CD4-positive, alpha-beta T cell (primary cell): ENCODE results near the gene RHOD. TPM values are rescaled to one million over a fixed set of nuclear protein-coding genes. Genes with fewer than 3 reads are reported as not detected.
A peak's percentile ranks its signal among the peaks of the same experiment; 100 is the strongest.

Experiments
- ATAC-seq: fragments of 200-7000 bp; cut with Tn5 transposase; one replicate; pipeline ENCODE4 v1.10.0; 2022; ENCODE audit warnings: mild to moderate bottlenecking; ENCODE audit not compliant: poor library complexity
- CTCF ChIA-PET: fragments of 350-600 bp; sonication (Branson Sonifier 250); formaldehyde crosslinking; loops from one replicate; lab custom pipeline; 2021; ENCODE audit warnings: antibody characterized with exemption, inconsistent platforms; lab: Charles Lee
- POLR2A ChIA-PET: fragments of 350-600 bp; sonication (Branson Sonifier 250); formaldehyde crosslinking; loops from one replicate; lab custom pipeline; 2021; ENCODE audit warnings: antibody characterized with exemption, inconsistent platforms; lab: Charles Lee
- DNase-seq, 14 experiments: peaks; one replicate each; pipeline ENCODE4 v3.0.0-alpha.2; 2013 to 2020; ENCODE audit warnings: mixed read lengths in 2 of 14
- H3K27ac ChIP-seq, 2 donors: one replicate each; pipeline versions ENCODE4 v1.5.1 to v1.7.0; 2013; ENCODE audit warnings: low read length in 2 of 2, low read depth in 1 of 2, mild to moderate bottlenecking in 1 of 2
- H3K27me3 ChIP-seq, 2 experiments: 1 replicate in 1 of 2; 2 replicates in 1 of 2; pipeline versions ENCODE4 v1.6.1 to v1.7.0; 2013; ENCODE audit warnings: low read length in 2 of 2, control low read depth in 1 of 2, mild to moderate bottlenecking in 1 of 2, moderate library complexity in 1 of 2; ENCODE audit not compliant: insufficient read depth in 2 of 2, control insufficient read depth in 1 of 2
- H3K36me3 ChIP-seq: one replicate; pipeline ENCODE4 v1.6.1; 2013; ENCODE audit warnings: low read length, control low read depth; ENCODE audit not compliant: insufficient read depth
- H3K4me1 ChIP-seq: one replicate; pipeline ENCODE4 v1.6.1; 2013; ENCODE audit warnings: low read length, control low read depth; ENCODE audit not compliant: insufficient read depth
- H3K4me3 ChIP-seq: one replicate; pipeline ENCODE4 v1.5.1; 2013; ENCODE audit warnings: mild to moderate bottlenecking, low read length, moderate library complexity
- H3K9me3 ChIP-seq, 2 experiments: 1 replicate in 1 of 2; 2 replicates in 1 of 2; pipeline versions ENCODE4 v1.6.1 to v1.7.0; 2013; ENCODE audit warnings: low read length in 2 of 2, mild to moderate bottlenecking in 2 of 2, control low read depth in 1 of 2, moderate library complexity in 1 of 2; ENCODE audit not compliant: control insufficient read depth in 1 of 2, insufficient read depth in 1 of 2
- H3K27ac Mint-ChIP-seq: one replicate; pipeline ENCODE4 v1.8.0; 2020; ENCODE audit warnings: mixed read lengths
- H3K27me3 Mint-ChIP-seq: one replicate; pipeline ENCODE4 v1.8.0; 2021; ENCODE audit warnings: mixed read lengths
- H3K36me3 Mint-ChIP-seq: one replicate; pipeline ENCODE4 v1.8.0; 2021; ENCODE audit warnings: low read depth, mixed read lengths
- H3K4me1 Mint-ChIP-seq: one replicate; pipeline ENCODE4 v1.8.0; 2021; ENCODE audit warnings: low read depth, mixed read lengths
- H3K4me3 Mint-ChIP-seq: one replicate; pipeline ENCODE4 v1.8.0; 2020; ENCODE audit warnings: mild to moderate bottlenecking, mixed read lengths
- H3K9me3 Mint-ChIP-seq: one replicate; pipeline ENCODE4 v1.8.0; 2020; ENCODE audit warnings: mixed read lengths
- CTCF ChIP-seq: fragments of 200-600 bp; IDR thresholded peaks from one replicate; pipeline ENCODE4 v1.8.0; 2022; ENCODE audit warnings: antibody characterized with exemption, mild to moderate bottlenecking
- intact Hi-C, 2 experiments: fragments of 100-400 bp; cut with DNase I in 1 of 2; cut with micrococcal nuclease in 1 of 2; formaldehyde crosslinking; loops; one replicate each; pipeline versions ENCODE4 v1.15.1 to v1.9.0; 2023 to 2025; cut with DNase I, micrococcal nuclease
- total RNA-seq, 174 experiments: library from RNA in 2 of 174; stranded (reverse) in 2 of 174; gene quantifications; one replicate each; pipeline ENCODE4 v1.2.3 and lab custom pipeline; 2021 to 2026

The RHOD gene
- total RNA-seq, 2 experiments from 2014 or later: not detected

GRCh38 chr11:67099831-67100324, 43.2 kb downstream of the RHOD start:
- Mint-ChIP-seq H3K36me3 (no peaks in the 10 kb centered on the region), H3K4me1 (peaks cover 36% of the 10 kb centered on the region), H3K9me3 (no peaks in the 10 kb centered on the region), H3K27me3 (no peaks in the 10 kb centered on the region), H3K4me3 (no peak overlapping the region), H3K27ac (peak overlapping the region; percentile 73)
- Histone ChIP-seq H3K9me3 (no peaks in the 10 kb centered on the region), H3K36me3 (no peaks in the 10 kb centered on the region), H3K4me3 (no peak overlapping the region), H3K27ac (no peak overlapping the region), H3K27me3 (no peaks in the 10 kb centered on the region), H3K4me1 (peaks cover 25% of the 10 kb centered on the region)
- intact Hi-C loops: loop anchor here in 1 of 2 experiments (5.0 kb wide), 1 partner anchor 67 kb away; no protein-coding TSS in a partner anchor
- ChIA-PET POLR2A (interaction anchor here (1.2 kb wide), 1 partner anchor 19 kb away, joined by 5 read pairs; the partner anchor contains the start of gene KDM2A), CTCF (no interaction called here)
- TF ChIP-seq CTCF: no peak
- no peak for DNase-seq
- no peak for ATAC-seq

- intact Hi-C loops: loop anchor here in 1 of 2 experiments (1.0 kb wide), 1 partner anchor 15 kb away; no protein-coding TSS in a partner anchor
Observed at GRCh38 chr11:67102664-67103063, 46.0 kb downstream of the RHOD start.

GRCh38 chr11:67105964-67106363, 49.3 kb downstream of the RHOD start:
- TF ChIP-seq CTCF: no peak
- Mint-ChIP-seq H3K27ac (no peak overlapping the region), H3K4me1 (peaks cover 29% of the 10 kb centered on the region), H3K27me3 (no peaks in the 10 kb centered on the region), H3K36me3 (no peaks in the 10 kb centered on the region), H3K4me3 (no peak overlapping the region), H3K9me3 (no peaks in the 10 kb centered on the region)
- POLR2A ChIA-PET: interaction anchor here (1.2 kb wide), 1 partner anchor 10 kb away, joined by 3 read pairs; no protein-coding TSS in a partner anchor
- intact Hi-C loops: no loop called here
- no peak for ATAC-seq
- CTCF ChIA-PET: interaction anchor here (1.1 kb wide), 1 partner anchor 49 kb away, joined by 3 read pairs; no protein-coding TSS in a partner anchor
- no peak overlapping the region for H3K4me3 ChIP-seq
- no peaks in the 10 kb centered on the region for H3K9me3 ChIP-seq
- DNase-seq: no peak
- peaks cover 18% of the 10 kb centered on the region for H3K4me1 ChIP-seq
- no peaks in the 10 kb centered on the region for H3K27me3 ChIP-seq
- H3K36me3 ChIP-seq: no peaks in the 10 kb centered on the region
- H3K27ac ChIP-seq: no peak overlapping the region

More at GRCh38 chr11:67102664-67103063, 46.0 kb downstream of the RHOD start:
- Mint-ChIP-seq H3K4me1 (peaks cover 39% of the 10 kb centered on the region), H3K27ac (peak overlapping the region; percentile 15), H3K4me3 (no peak overlapping the region), H3K9me3 (no peaks in the 10 kb centered on the region), H3K27me3 (no peaks in the 10 kb centered on the region), H3K36me3 (no peaks in the 10 kb centered on the region)
- Histone ChIP-seq H3K9me3 (no peaks in the 10 kb centered on the region), H3K4me3 (no peak overlapping the region), H3K27ac (no peak overlapping the region), H3K36me3 (no peaks in the 10 kb centered on the region), H3K4me1 (peaks cover 26% of the 10 kb centered on the region), H3K27me3 (no peaks in the 10 kb centered on the region)
- TF ChIP-seq CTCF: no peak
- ATAC-seq: no peak
- ChIA-PET POLR2A (interaction anchor here (0.7 kb wide), 1 partner anchor 21 kb away, joined by 3 read pairs; no protein-coding TSS in a partner anchor), CTCF (interaction anchor here (0.7 kb wide), 1 partner anchor 16 kb away, joined by 3 read pairs; no protein-coding TSS in a partner anchor)
- DNase-seq: no peak
